Mucosa of descending colon (tissue), 3 donors: ENCODE results near the gene IRS2. TPM values are rescaled to one million over a fixed set of nuclear protein-coding genes. Genes with fewer than 3 reads are reported as not detected.

Experiments used
- ATAC-seq: fragments of 200-7000 bp; cut with Tn5 transposase; one replicate; pipeline ENCODE4 v1.9.1; 2020; ENCODE audit warnings: mild to moderate bottlenecking, moderate library complexity
- DNase-seq, 3 donors: peaks; one replicate each; pipeline ENCODE4 v3.0.0-alpha.2; 2020
- H3K36me3 ChIP-seq: fragments of 200-600 bp; one replicate; pipeline ENCODE4 v1.8.0; 2021; ENCODE audit warnings: low read depth, mild to moderate bottlenecking
- H3K4me1 ChIP-seq: fragments of 200-600 bp; one replicate; pipeline ENCODE4 v1.8.0; 2021; ENCODE audit warnings: low read depth, mild to moderate bottlenecking
- H3K4me3 ChIP-seq: fragments of 200-600 bp; one replicate; pipeline ENCODE4 v1.8.0; 2021; ENCODE audit warnings: mild to moderate bottlenecking
- H3K9me3 ChIP-seq: fragments of 200-600 bp; one replicate; pipeline ENCODE4 v1.8.0; 2021; ENCODE audit warnings: mild to moderate bottlenecking
- CTCF ChIP-seq: fragments of 200-600 bp; IDR thresholded peaks from one replicate; pipeline ENCODE4 v1.8.0; 2022; ENCODE audit warnings: antibody characterized with exemption, mild to moderate bottlenecking
- intact Hi-C, 2 donors: fragments of 100-400 bp; cut with DNase I in 1 of 2; cut with micrococcal nuclease in 1 of 2; formaldehyde crosslinking; loops; one replicate each; pipeline versions ENCODE4 v1.11.0 to v1.11.1; 2022; cut with DNase I, micrococcal nuclease
- total RNA-seq, 3 donors: library from RNA; stranded (reverse); fragmentation: NEBNext Ultra II Directional in 2 of 3; extraction: Animal tissue kit (Norgen Biotek cat#: 25700) in 2 of 3; gene quantifications; one replicate each; pipeline versions ENCODE4 v1.2.1 to v1.2.4, GENCODE V29; 2021 to 2023
- donor health status: DM: no; HTN: no; CAD: no; lungs with moderate emphysema.
- donor health status: DM: no; HTN: no; CAD: no.
- donor health status: DM: no; HTN: yes; CAD: no.

The IRS2 gene
- total RNA-seq, 3 donors from 2014 or later, result 14.0 to 31.4 (median 23.7) TPM

GRCh38 chr13:109725995-109726637, 60.3 kb downstream of the IRS2 start:
- no peak overlapping the region for H3K4me3 ChIP-seq
- H3K9me3 ChIP-seq, result no peaks in the 10 kb centered on the region
- ATAC-seq (no peak), DNase-seq (no peak)
- no peaks in the 10 kb centered on the region for H3K4me1 ChIP-seq
- H3K36me3 ChIP-seq, result no peaks in the 10 kb centered on the region
- intact Hi-C loops, result no loop called here
- TF ChIP-seq CTCF, result no peak

- Histone ChIP-seq H3K4me3 (no peak overlapping the region), H3K9me3 (no peaks in the 10 kb centered on the region), H3K36me3 (no peaks in the 10 kb centered on the region), H3K4me1 (no peaks in the 10 kb centered on the region)
- ATAC-seq (no peak), DNase-seq (no peak)
- TF ChIP-seq CTCF, result no peak
- intact Hi-C loops, result no loop called here
These were observed 61.1 kb downstream of the IRS2 start for GRCh38 chr13:109725297-109725696.

- no peak for DNase-seq
- Histone ChIP-seq H3K9me3 (no peaks in the 10 kb centered on the region), H3K36me3 (no peaks in the 10 kb centered on the region), H3K4me1 (no peaks in the 10 kb centered on the region), H3K4me3 (no peak overlapping the region)
- no peak for ATAC-seq
- intact Hi-C loops, result no loop called here
- no peak for TF ChIP-seq CTCF
These were observed 61.8 kb downstream of the IRS2 start for GRCh38 chr13:109724603-109725002.

GRCh38 chr13:109723046-109723445, 63.3 kb downstream of the IRS2 start:
- intact Hi-C loops, result no loop called here
- Histone ChIP-seq H3K4me3 (no peak overlapping the region), H3K4me1 (no peaks in the 10 kb centered on the region), H3K36me3 (no peaks in the 10 kb centered on the region), H3K9me3 (no peaks in the 10 kb centered on the region)
- no peak for TF ChIP-seq CTCF
- DNase-seq, result no peak
- ATAC-seq, result no peak

- intact Hi-C loops, result no loop called here
- H3K9me3 ChIP-seq, result no peaks in the 10 kb centered on the region
- ATAC-seq, result no peak
- TF ChIP-seq CTCF, result no peak
- no peaks in the 10 kb centered on the region for H3K4me1 ChIP-seq
- DNase-seq, result no peak
- no peak overlapping the region for H3K4me3 ChIP-seq
- no peaks in the 10 kb centered on the region for H3K36me3 ChIP-seq
These were observed 64.3 kb downstream of the IRS2 start for GRCh38 chr13:109722068-109722467.

GRCh38 chr13:109720758-109721184, 65.6 kb downstream of the IRS2 start:
- no peak overlapping the region for H3K4me3 ChIP-seq
- intact Hi-C loops, result no loop called here
- DNase-seq (no peak), ATAC-seq (peak; percentile 64)
- H3K9me3 ChIP-seq, result no peaks in the 10 kb centered on the region
- no peaks in the 10 kb centered on the region for H3K36me3 ChIP-seq
- no peak for TF ChIP-seq CTCF
- H3K4me1 ChIP-seq, result no peaks in the 10 kb centered on the region
